K562 (cell line): ENCODE results near the gene TXN2.

ENCODE experiments used
- SOX6 ChIP-seq: fragments of 450-650 bp; IDR thresholded peaks from 2 replicates; pipeline ENCODE4 v1.6.1; 2014; ENCODE audit warnings: mild to moderate bottlenecking
- TF ChIP-seq, protein P1 (sequence below), 2 experiments: fragments of 450-650 bp in 1 of 2; IDR thresholded peaks; 2 replicates each; pipeline ENCODE4 v1.6.1; 2011 to 2017; ENCODE audit warnings: low read depth in 2 of 2, antibody characterized with exemption in 1 of 2, borderline replicate concordance in 1 of 2, low read length in 1 of 2, mild to moderate bottlenecking in 1 of 2, mixed read lengths in 1 of 2; ENCODE audit not compliant: control insufficient read depth in 1 of 2

- TF ChIP-seq, protein P1, sequence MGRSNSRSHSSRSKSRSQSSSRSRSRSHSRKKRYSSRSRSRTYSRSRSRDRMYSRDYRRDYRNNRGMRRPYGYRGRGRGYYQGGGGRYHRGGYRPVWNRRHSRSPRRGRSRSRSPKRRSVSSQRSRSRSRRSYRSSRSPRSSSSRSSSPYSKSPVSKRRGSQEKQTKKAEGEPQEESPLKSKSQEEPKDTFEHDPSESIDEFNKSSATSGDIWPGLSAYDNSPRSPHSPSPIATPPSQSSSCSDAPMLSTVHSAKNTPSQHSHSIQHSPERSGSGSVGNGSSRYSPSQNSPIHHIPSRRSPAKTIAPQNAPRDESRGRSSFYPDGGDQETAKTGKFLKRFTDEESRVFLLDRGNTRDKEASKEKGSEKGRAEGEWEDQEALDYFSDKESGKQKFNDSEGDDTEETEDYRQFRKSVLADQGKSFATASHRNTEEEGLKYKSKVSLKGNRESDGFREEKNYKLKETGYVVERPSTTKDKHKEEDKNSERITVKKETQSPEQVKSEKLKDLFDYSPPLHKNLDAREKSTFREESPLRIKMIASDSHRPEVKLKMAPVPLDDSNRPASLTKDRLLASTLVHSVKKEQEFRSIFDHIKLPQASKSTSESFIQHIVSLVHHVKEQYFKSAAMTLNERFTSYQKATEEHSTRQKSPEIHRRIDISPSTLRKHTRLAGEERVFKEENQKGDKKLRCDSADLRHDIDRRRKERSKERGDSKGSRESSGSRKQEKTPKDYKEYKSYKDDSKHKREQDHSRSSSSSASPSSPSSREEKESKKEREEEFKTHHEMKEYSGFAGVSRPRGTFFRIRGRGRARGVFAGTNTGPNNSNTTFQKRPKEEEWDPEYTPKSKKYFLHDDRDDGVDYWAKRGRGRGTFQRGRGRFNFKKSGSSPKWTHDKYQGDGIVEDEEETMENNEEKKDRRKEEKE (IDR thresholded peaks at IDR 0.05; ENCODE audit: borderline replicate concordance in 1 of 2, control insufficient read depth in 1 of 2, low read depth in 2 of 2, low read length in 1 of 2): no peak
- TF ChIP-seq SOX6: no peak
Observed at GRCh38 chr22:36430863-36431262, 50.6 kb downstream of the TXN2 start.
